K562 (cell line): ENCODE measurements around the gene DDHD1. TPM values are rescaled to one million over a fixed set of nuclear protein-coding genes. Genes with fewer than 3 reads are reported as not detected.

Source experiments
- ATAC-seq: fragments of 200-7000 bp; cut with Tn5 transposase; 3 replicates; pipeline ENCODE4 v1.9.1; 2020; ENCODE audit warnings: moderate library complexity
- BruUV-seq: library from RNA; stranded (reverse); fragments of 400-500 nt; replicated peaks from 2 replicates; lab custom pipeline; 2021; lab: Mats Ljungman, UMichigan
- CTCF ChIA-PET: fragments of 300-600 bp; formaldehyde crosslinking; extraction: SDS; loops from one replicate; lab custom pipeline; 2021; ENCODE audit warnings: low intra/inter-chr PET ratio; lab: Yijun Ruan, JAX
- POLR2A ChIA-PET: fragments of 300-600, 350-650 bp; sonication (Branson Sonifier 250); formaldehyde crosslinking; extraction: SDS; loops from one replicate; lab custom pipeline; 2021; ENCODE audit warnings: antibody characterized with exemption, inconsistent platforms; lab: Yijun Ruan, JAX
- DNase-seq, 4 experiments: peaks; one replicate each; pipeline versions ENCODE4 v3.0.0 to v3.0.0-alpha.2; 2011 to 2018; ENCODE audit warnings: low spot score in 3 of 4, mixed read lengths in 3 of 4; ENCODE audit errors: extremely low read depth in 1 of 4
- FAIRE-seq: peaks from 2 replicates; lab custom pipeline; 2011; peaks lifted over from hg19 to GRCh38; lab: Jason Lieb, UNC
- H2AFZ ChIP-seq: 2 replicates; pipeline ENCODE4 v1.6.0; 2011; ENCODE audit warnings: low read depth, low read length, control low read depth, inconsistent platforms
- H3K27ac ChIP-seq: fragments of 200-600 bp; 3 replicates; pipeline ENCODE4 v1.8.0; 2011; ENCODE audit warnings: low read depth, mild to moderate bottlenecking, control low read depth, inconsistent platforms, low read length, moderate library complexity, mixed read lengths; ENCODE audit errors: extremely low read depth
- H3K27me3 ChIP-seq, 2 experiments: fragments of 300-600 bp in 1 of 2; 2 replicates in 1 of 2; 3 replicates in 1 of 2; pipeline versions ENCODE4 v1.6.0 to v1.8.0; 2011; ENCODE audit warnings: inconsistent platforms in 2 of 2, low read length in 2 of 2, mild to moderate bottlenecking in 1 of 2, mixed read lengths in 1 of 2, moderate library complexity in 1 of 2; ENCODE audit not compliant: control insufficient read depth in 2 of 2, insufficient read depth in 2 of 2
- H3K36me3 ChIP-seq: fragments of 300-600 bp; 3 replicates; pipeline ENCODE4 v1.8.0; 2011; ENCODE audit warnings: mild to moderate bottlenecking, low read length, inconsistent platforms; ENCODE audit not compliant: control insufficient read depth, insufficient read depth
- H3K4me1 ChIP-seq, 2 experiments: fragments of 200-600 bp in 1 of 2; replicated peaks in 1 of 2; 2 replicates in 1 of 2; 3 replicates in 1 of 2; pipeline versions ENCODE4 v1.5.1 to v1.8.0; 2011; ENCODE audit warnings: inconsistent platforms in 2 of 2, low read length in 2 of 2, mild to moderate bottlenecking in 1 of 2, mixed read lengths in 1 of 2, moderate library complexity in 1 of 2; ENCODE audit not compliant: control insufficient read depth in 2 of 2, insufficient read depth in 2 of 2
- H3K4me2 ChIP-seq: 2 replicates; pipeline ENCODE4 v1.6.1; 2011; ENCODE audit warnings: low read length, control low read depth, inconsistent platforms, mixed read lengths; ENCODE audit not compliant: insufficient read depth
- H3K4me3 ChIP-seq: fragments of 200-600 bp; sonication (generic), shearing (Covaris generic); 2 replicates; pipeline ENCODE4 v1.5.1; 2016; ENCODE audit warnings: control low read depth, inconsistent platforms
- H3K79me2 ChIP-seq: fragments of 200-600 bp; 3 replicates; pipeline ENCODE4 v1.8.0; 2011; ENCODE audit warnings: low read length, inconsistent platforms; ENCODE audit not compliant: control insufficient read depth, insufficient read depth
- H3K9ac ChIP-seq, 2 experiments: 2 replicates each; pipeline versions ENCODE4 v1.6.0 to v1.6.1; 2011; ENCODE audit warnings: low read depth in 2 of 2, low read length in 2 of 2, control low read depth in 1 of 2, inconsistent platforms in 1 of 2, mild to moderate bottlenecking in 1 of 2, mixed read lengths in 1 of 2; ENCODE audit not compliant: insufficient read depth in 1 of 2
- H3K9me1 ChIP-seq: one replicate; pipeline ENCODE4 v1.6.0; 2011; ENCODE audit warnings: inconsistent platforms, mild to moderate bottlenecking, low read length, moderate library complexity; ENCODE audit not compliant: control insufficient read depth, insufficient read depth
- H3K9me3 ChIP-seq: replicated peaks from 2 replicates; pipeline ENCODE4 v1.5.1; 2011; ENCODE audit warnings: low read depth, low read length, inconsistent platforms; ENCODE audit not compliant: control insufficient read depth, insufficient read depth
- H4K20me1 ChIP-seq: replicated peaks from 2 replicates; pipeline ENCODE4 v1.6.1; 2011; ENCODE audit warnings: low read length, inconsistent platforms, mixed read lengths; ENCODE audit not compliant: control insufficient read depth, insufficient read depth
- ELF4 ChIP-seq: fragments of 450-650 bp; formaldehyde crosslinking; IDR thresholded peaks from 2 replicates; pipeline ENCODE4 v1.4.0; 2022; ENCODE audit warnings: missing genetic modification characterization
- HDAC1 ChIP-seq, 2 experiments: fragments of 450-650 bp; IDR thresholded peaks; 2 replicates each; pipeline ENCODE4 v1.6.1; 2016 to 2017; ENCODE audit warnings: inconsistent platforms in 1 of 2, mild to moderate bottlenecking in 1 of 2, moderate library complexity in 1 of 2
- RAD51 ChIP-seq: fragments of 450-650 bp; IDR thresholded peaks from 2 replicates; pipeline ENCODE4 v1.7.1; 2016; ENCODE audit warnings: low read depth, mild to moderate bottlenecking, borderline replicate concordance
- SPI1 ChIP-seq: IDR thresholded peaks from 2 replicates; pipeline ENCODE4 v1.6.1; 2011; ENCODE audit warnings: low read depth, low read length, control low read depth, borderline replicate concordance
- TEAD2 ChIP-seq: fragments of 450-650 bp; IDR thresholded peaks from 2 replicates; pipeline ENCODE4 v1.6.1; 2016; ENCODE audit warnings: missing genetic modification characterization, control low read depth, missing compliant biosample characterization
- ZBTB7A ChIP-seq: IDR thresholded peaks from 2 replicates; pipeline ENCODE4 v1.6.1; 2011; ENCODE audit warnings: low read depth, mild to moderate bottlenecking, low read length, moderate library complexity, borderline replicate concordance; ENCODE audit not compliant: control insufficient read depth
- ZNF12 ChIP-seq: sonication (generic); formaldehyde crosslinking; IDR thresholded peaks from 2 replicates; pipeline ENCODE4 v1.4.0; 2020; ENCODE audit warnings: mild to moderate bottlenecking, missing genetic modification reagents
- ZNF263 ChIP-seq: sonication (generic); formaldehyde crosslinking; IDR thresholded peaks from 2 replicates; pipeline ENCODE4 v1.8.0; 2022; ENCODE audit warnings: mild to moderate bottlenecking, missing genetic modification reagents, borderline replicate concordance
- ZNF274 ChIP-seq: IDR thresholded peaks from 2 replicates; pipeline ENCODE4 v1.6.1; 2011; ENCODE audit warnings: low read depth, mild to moderate bottlenecking, low read length, moderate library complexity, borderline replicate concordance
- ZNF778 ChIP-seq: fragments of 450-650 bp; formaldehyde crosslinking; IDR thresholded peaks from 2 replicates; pipeline ENCODE4 v1.4.0; 2020; ENCODE audit warnings: mild to moderate bottlenecking, moderate library complexity
- WGBS: fragments of 100-300 bp; shearing (Covaris generic); methylation state at CpG from one replicate; pipeline ENCODE4 v1.1.6; 2016; ENCODE audit warnings: low coverage, mixed read lengths; ENCODE audit not compliant: insufficient coverage; ENCODE audit errors: missing lambda C conversion rate; 5-methylcytosine and 5-hydroxymethylcytosine counted together
- in situ Hi-C: fragments of 300-500 bp; cut with MboI; formaldehyde crosslinking; loops from 4 replicates; pipeline ENCODE4 v1.15.0; 2018; ENCODE audit warnings: inconsistent platforms, mixed read lengths
- intact Hi-C: fragments of 100-400 bp; cut with micrococcal nuclease; formaldehyde crosslinking; loops from 2 replicates; pipeline ENCODE4 v1.14.2; 2022
- polyA plus RNA-seq, 8 experiments: library from polyadenylated mRNA; depleted of rRNA in 4 of 8; stranded (reverse) in 5 of 8; unstranded in 3 of 8; fragments of >200 nt; fragmentation: Nextera tagmentation in 2 of 8; fragmentation: Illumina TruSeq in 1 of 8; extraction: Ambion mirVana in 2 of 8; extraction: Trizol in 1 of 8; gene quantifications; 2 replicates each; pipeline versions ENCODE4 v1.2.1 to v1.2.3, GENCODE V29; 2011 to 2014; ENCODE audit warnings: inconsistent platforms in 1 of 8, missing spikeins in 1 of 8
- total RNA-seq, 7 experiments: library from RNA; depleted of rRNA in 6 of 7; stranded (reverse); fragments of >200 nt in 6 of 7; fragmentation: Illumina TruSeq in 2 of 7; extraction: Trizol in 2 of 7; gene quantifications; 2 replicates each; pipeline versions ENCODE4 v1.2.1 to v1.2.3, GENCODE V29; 2011 to 2021; ENCODE audit warnings: low replicate concordance in 1 of 7
- TF ChIP-seq, protein P1 (sequence below): fragments of 450-650 bp; IDR thresholded peaks from 2 replicates; pipeline ENCODE4 v1.7.1; 2018; ENCODE audit warnings: mild to moderate bottlenecking, low read depth; ENCODE audit not compliant: partially characterized antibody

DDHD1 gene
- total and polyA plus RNA-seq, 9 of the 15 experiments (the other 6 are each of a cell fraction or from before 2014, with no cell fraction given), result 1.2 to 12.3 (median 5.0) TPM

DNA sequence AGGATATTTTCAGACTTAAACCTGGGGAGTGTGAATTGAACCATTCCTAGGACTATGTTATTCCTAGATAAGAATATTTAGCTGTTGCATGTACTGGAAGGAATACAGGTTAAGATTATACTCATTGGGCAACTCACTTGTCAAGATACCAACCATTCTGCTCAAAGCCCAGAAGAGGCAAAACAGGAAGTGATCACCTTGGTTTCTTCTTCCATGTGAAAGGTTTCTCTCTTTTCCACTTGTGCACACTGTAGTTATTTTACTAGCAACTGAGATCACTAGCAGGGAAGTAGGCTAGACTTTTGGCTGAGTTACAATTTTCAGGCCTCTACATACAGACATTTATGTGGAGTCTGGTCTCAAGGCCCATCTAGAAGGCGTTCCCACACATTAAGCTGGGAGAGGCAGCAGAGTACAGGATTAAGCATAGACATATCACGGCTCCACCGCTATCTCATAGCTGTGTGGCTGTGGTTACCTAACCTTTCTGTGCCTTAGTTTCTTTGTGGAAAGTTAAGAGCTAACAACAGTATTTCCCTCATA, 118.4 kb downstream of the DDHD1 start:
- DNase-seq (no peak), ATAC-seq (no peak), FAIRE-seq (no peak)
- H3K36me3 ChIP-seq, result peaks cover 7% of the 10 kb centered on the region; the same call in 1 of the 3 replicates
- H3K9me1 ChIP-seq, result no peaks in the 10 kb centered on the region
- in situ Hi-C loops, result no loop called here
- H3K27ac ChIP-seq, result no peak overlapping the region
- TF ChIP-seq TEAD2 (tag) (no peak), SPI1 (0 out of 2 replicates have a peak, but pooled peaks have one; percentile 13), RAD51 (no peak), ZBTB7A (no peak)
- ChIA-PET POLR2A (interaction anchor here (1.5 kb wide), 1 partner anchor 10 kb away, joined by 4 read pairs; no protein-coding TSS in a partner anchor), CTCF (no interaction called here)
- no peaks in the 10 kb centered on the region for H3K4me1 ChIP-seq
- 85% methylated on average over 2 of the region's 3 CpGs for WGBS
- no peaks in the 10 kb centered on the region for H3K9me3 ChIP-seq
- no peak overlapping the region for H2AFZ ChIP-seq
- H3K4me3 ChIP-seq, result no peak overlapping the region
- intact Hi-C loops, result no loop called here
- H4K20me1 ChIP-seq, result no peaks in the 10 kb centered on the region
- no peak overlapping the region for H3K4me2 ChIP-seq
- BruUV-seq, result no TSS peak
- H3K79me2 ChIP-seq, result no peaks in the 10 kb centered on the region
- H3K9ac ChIP-seq, result no peak overlapping the region
- H3K27me3 ChIP-seq, result no peaks in the 10 kb centered on the region

DNA sequence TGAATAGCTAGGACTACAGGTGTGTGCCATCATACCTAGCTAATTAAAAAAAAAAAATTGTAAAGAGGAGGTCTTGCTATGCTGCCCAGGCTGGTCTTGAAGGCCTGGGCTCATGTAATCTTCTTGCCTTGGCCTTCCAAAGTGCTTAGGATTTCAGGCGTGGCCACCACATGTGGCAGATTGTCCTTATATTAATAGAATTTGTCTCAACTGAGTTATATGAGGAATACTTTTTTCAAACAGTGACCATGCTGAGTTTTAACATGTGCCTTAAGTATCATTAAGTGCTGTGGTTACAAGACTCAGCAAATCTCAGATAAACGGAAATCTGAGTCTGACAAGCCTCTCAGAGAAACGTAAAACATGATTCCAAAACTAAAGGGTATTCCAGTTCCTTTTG, 119.1 kb downstream of the DDHD1 start:
- no peaks in the 10 kb centered on the region for H3K4me1 ChIP-seq
- no TSS peak for BruUV-seq
- H4K20me1 ChIP-seq, result no peaks in the 10 kb centered on the region
- no peak for ATAC-seq
- H3K27ac ChIP-seq, result no peak overlapping the region
- H3K9ac ChIP-seq, result no peak overlapping the region
- H3K9me1 ChIP-seq, result no peaks in the 10 kb centered on the region
- WGBS, result 72% methylated on average over 3 of the region's 3 CpGs
- no peak overlapping the region for H3K4me2 ChIP-seq
- H3K4me3 ChIP-seq, result no peak overlapping the region
- ChIA-PET POLR2A (no interaction called here), CTCF (no interaction called here)
- no peak for DNase-seq
- no peaks in the 10 kb centered on the region for H3K9me3 ChIP-seq
- H3K36me3 ChIP-seq, result peaks cover 2% of the 10 kb centered on the region; the same call in 1 of the 3 replicates
- TF ChIP-seq, protein P1, sequence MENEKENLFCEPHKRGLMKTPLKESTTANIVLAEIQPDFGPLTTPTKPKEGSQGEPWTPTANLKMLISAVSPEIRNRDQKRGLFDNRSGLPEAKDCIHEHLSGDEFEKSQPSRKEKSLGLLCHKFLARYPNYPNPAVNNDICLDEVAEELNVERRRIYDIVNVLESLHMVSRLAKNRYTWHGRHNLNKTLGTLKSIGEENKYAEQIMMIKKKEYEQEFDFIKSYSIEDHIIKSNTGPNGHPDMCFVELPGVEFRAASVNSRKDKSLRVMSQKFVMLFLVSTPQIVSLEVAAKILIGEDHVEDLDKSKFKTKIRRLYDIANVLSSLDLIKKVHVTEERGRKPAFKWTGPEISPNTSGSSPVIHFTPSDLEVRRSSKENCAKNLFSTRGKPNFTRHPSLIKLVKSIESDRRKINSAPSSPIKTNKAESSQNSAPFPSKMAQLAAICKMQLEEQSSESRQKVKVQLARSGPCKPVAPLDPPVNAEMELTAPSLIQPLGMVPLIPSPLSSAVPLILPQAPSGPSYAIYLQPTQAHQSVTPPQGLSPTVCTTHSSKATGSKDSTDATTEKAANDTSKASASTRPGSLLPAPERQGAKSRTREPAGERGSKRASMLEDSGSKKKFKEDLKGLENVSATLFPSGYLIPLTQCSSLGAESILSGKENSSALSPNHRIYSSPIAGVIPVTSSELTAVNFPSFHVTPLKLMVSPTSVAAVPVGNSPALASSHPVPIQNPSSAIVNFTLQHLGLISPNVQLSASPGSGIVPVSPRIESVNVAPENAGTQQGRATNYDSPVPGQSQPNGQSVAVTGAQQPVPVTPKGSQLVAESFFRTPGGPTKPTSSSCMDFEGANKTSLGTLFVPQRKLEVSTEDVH, result no peak
- TF ChIP-seq HDAC1 (IDR thresholded peaks at IDR 0.05) (no peak), ZNF12 (CRISPR knock-in tag) (no peak), ZNF274 (no peak), ZNF263 (CRISPR knock-in tag) (no peak), ELF4 (CRISPR knock-in tag) (no peak), ZNF778 (CRISPR knock-in tag) (no peak)
- H3K27me3 ChIP-seq, result no peaks in the 10 kb centered on the region
- in situ Hi-C loops (no loop called here), intact Hi-C loops (no loop called here)
- no peak overlapping the region for H2AFZ ChIP-seq
- no peaks in the 10 kb centered on the region for H3K79me2 ChIP-seq
- FAIRE-seq, result no peak
